ENCODE results near the gene OGDH. TPM values are rescaled to one million over a fixed set of nuclear protein-coding genes. Genes with fewer than 3 reads are reported as not detected.
"Not testable (repeated sequence)": the region's sequence is repeated elsewhere in the genome, so short reads cannot be mapped to it uniquely, and the experiment has no call there.

The OGDH gene
- 100 to 1,000 TPM in 1 of 2 experiments, 10 to 100 TPM in 1; 99.6 to 103 TPM for total RNA-seq

GRCh38 chr7:44606341-44607140 is at the start of gene OGDH:
Gene OGDH, plus strand, starts transcription at chr7:44606627. Its CDS starts 17,717 bp downstream, at chr7:44624344.
- ATAC-seq (ENCODE audit: low read depth), result peak; percentile 98
- Mint-ChIP-seq H3K4me3 (peak within 1 kb of the TSS; percentile 99), H3K27me3 (peaks cover 11% of the 10 kb centered on the region), H3K9me3 (no peaks in the 10 kb centered on the region), H3K4me1 (peaks cover 32% of the 10 kb centered on the region), H3K27ac (peak within 1 kb of the TSS; percentile 100), H3K36me3 (peaks cover 4% of the 10 kb centered on the region)
- POLR2A ChIA-PET, result interaction anchor here (0.7 to 5.4 kb wide), 24 partner anchors 11 to 562 kb away, joined by 3 to 104 read pairs (median 4); partner anchors contain the start of genes DBNL, DDX56, H2AZ2 and NUDCD3
- peak; percentile 99 for DNase-seq

GRCh38 chr7:44557485-44557884 is 48.9 kb upstream of the OGDH start:
- no peaks in the 10 kb centered on the region for H3K36me3 Mint-ChIP-seq
- POLR2A ChIA-PET, result no interaction called here
- no peak overlapping the region for H3K27ac Mint-ChIP-seq
- H3K4me1 Mint-ChIP-seq, result no peaks in the 10 kb centered on the region
- ATAC-seq (ENCODE audit: low read depth) (no peak), DNase-seq (no peak)
- H3K9me3 Mint-ChIP-seq, result no peaks in the 10 kb centered on the region
- no peak overlapping the region for H3K4me3 Mint-ChIP-seq
- H3K27me3 Mint-ChIP-seq, result peaks cover 14% of the 10 kb centered on the region

- H3K4me1 Mint-ChIP-seq, result no peaks in the 10 kb centered on the region
- DNase-seq (no peak), ATAC-seq (ENCODE audit: low read depth) (no peak)
- no peak overlapping the region for H3K4me3 Mint-ChIP-seq
- peaks cover 5% of the 10 kb centered on the region for H3K27me3 Mint-ChIP-seq
- H3K27ac Mint-ChIP-seq, result no peak overlapping the region
- POLR2A ChIA-PET, result no interaction called here
- H3K9me3 Mint-ChIP-seq, result no peaks in the 10 kb centered on the region
- peaks cover 3% of the 10 kb centered on the region for H3K36me3 Mint-ChIP-seq
Observed at GRCh38 chr7:44559485-44559884, 46.9 kb upstream of the OGDH start.

GRCh38 chr7:44561481-44561880 is 44.9 kb upstream of the OGDH start:
- peaks cover 4% of the 10 kb centered on the region for H3K4me1 Mint-ChIP-seq
- POLR2A ChIA-PET, result no interaction called here
- H3K36me3 Mint-ChIP-seq, result peaks cover 12% of the 10 kb centered on the region
- ATAC-seq (ENCODE audit: low read depth) (no peak), DNase-seq (no peak)
- no peak overlapping the region for H3K4me3 Mint-ChIP-seq
- H3K9me3 Mint-ChIP-seq, result no peaks in the 10 kb centered on the region
- H3K27me3 Mint-ChIP-seq, result peaks cover 2% of the 10 kb centered on the region
- H3K27ac Mint-ChIP-seq, result no peak overlapping the region

- H3K4me1 Mint-ChIP-seq, result peaks cover 5% of the 10 kb centered on the region
- H3K36me3 Mint-ChIP-seq, result peaks cover 12% of the 10 kb centered on the region
- ATAC-seq (ENCODE audit: low read depth) (no peak), DNase-seq (no peak)
- no peak overlapping the region for H3K27ac Mint-ChIP-seq
- POLR2A ChIA-PET, result interaction anchor here (0.7 kb wide), 1 partner anchor 71 kb away, joined by 5 read pairs; no protein-coding TSS in a partner anchor
- H3K27me3 Mint-ChIP-seq, result peaks cover 2% of the 10 kb centered on the region
- no peaks in the 10 kb centered on the region for H3K9me3 Mint-ChIP-seq
- H3K4me3 Mint-ChIP-seq, result no peak overlapping the region
Observed at GRCh38 chr7:44561962-44562621, 44.3 kb upstream of the OGDH start.

GRCh38 chr7:44562622-44562962 is 43.8 kb upstream of the OGDH start:
- H3K36me3 Mint-ChIP-seq, result peaks cover 12% of the 10 kb centered on the region

GRCh38 chr7:44563171-44563679 is 43.2 kb upstream of the OGDH start:
- no peaks in the 10 kb centered on the region for H3K27me3 Mint-ChIP-seq
- no peaks in the 10 kb centered on the region for H3K9me3 Mint-ChIP-seq
- H3K4me3 Mint-ChIP-seq, result no peak overlapping the region
- peaks cover 6% of the 10 kb centered on the region for H3K4me1 Mint-ChIP-seq
- H3K36me3 Mint-ChIP-seq, result peaks cover 12% of the 10 kb centered on the region
- no peak overlapping the region for H3K27ac Mint-ChIP-seq
- no peak for ATAC-seq (ENCODE audit: low read depth)
- POLR2A ChIA-PET, result no interaction called here
- DNase-seq, result no peak

More at GRCh38 chr7:44562622-44562962, 43.8 kb upstream of the OGDH start:
- H3K4me3 Mint-ChIP-seq; DNase-seq; H3K9me3 Mint-ChIP-seq; H3K27me3 Mint-ChIP-seq; ATAC-seq (ENCODE audit: low read depth); H3K27ac Mint-ChIP-seq; H3K4me1 Mint-ChIP-seq: not testable (repeated sequence)
- POLR2A ChIA-PET, result interaction anchor here (0.7 kb wide), 1 partner anchor 72 kb away, joined by 5 read pairs; no protein-coding TSS in a partner anchor

- ATAC-seq (ENCODE audit: low read depth) (no peak), DNase-seq (no peak)
- Mint-ChIP-seq H3K4me1 (peaks cover 9% of the 10 kb centered on the region), H3K36me3 (peaks cover 18% of the 10 kb centered on the region), H3K4me3 (no peak overlapping the region), H3K27me3 (no peaks in the 10 kb centered on the region), H3K9me3 (no peaks in the 10 kb centered on the region), H3K27ac (no peak overlapping the region)
- POLR2A ChIA-PET, result interaction anchor here (1.4 to 2.0 kb wide), 4 partner anchors 9 to 323 kb away, joined by 6 to 16 read pairs (median 7); partner anchors contain the start of genes DDX56 and H2AZ2
Observed at GRCh38 chr7:44564606-44565005, 41.8 kb upstream of the OGDH start.

- H3K27me3 Mint-ChIP-seq, result no peaks in the 10 kb centered on the region
- H3K9me3 Mint-ChIP-seq, result no peaks in the 10 kb centered on the region
- POLR2A ChIA-PET, result interaction anchor here (0.6 to 2.0 kb wide), 7 partner anchors 8 to 576 kb away, joined by 3 to 16 read pairs (median 6); partner anchors contain the start of genes DDX56 and H2AZ2
- ATAC-seq (ENCODE audit: low read depth) (peak; percentile 81), DNase-seq (peak; percentile 77)
- H3K4me3 Mint-ChIP-seq, result no peak overlapping the region
- H3K27ac Mint-ChIP-seq, result peak overlapping the region; percentile 71
- H3K4me1 Mint-ChIP-seq, result peaks cover 9% of the 10 kb centered on the region
- H3K36me3 Mint-ChIP-seq, result peaks cover 21% of the 10 kb centered on the region
Observed at GRCh38 chr7:44565097-44565794, 41.2 kb upstream of the OGDH start.

- H3K27ac Mint-ChIP-seq, result peak overlapping the region; percentile 71
- H3K4me1 Mint-ChIP-seq, result peaks cover 9% of the 10 kb centered on the region
- H3K4me3 Mint-ChIP-seq, result no peak overlapping the region
- H3K27me3 Mint-ChIP-seq, result no peaks in the 10 kb centered on the region
- H3K9me3 Mint-ChIP-seq, result no peaks in the 10 kb centered on the region
- peaks cover 21% of the 10 kb centered on the region for H3K36me3 Mint-ChIP-seq
- DNase-seq, result no peak
- POLR2A ChIA-PET, result interaction anchor here (0.6 to 2.0 kb wide), 7 partner anchors 8 to 577 kb away, joined by 3 to 16 read pairs (median 6); partner anchors contain the start of genes DDX56 and H2AZ2
- peak; percentile 41 for ATAC-seq (ENCODE audit: low read depth)
Observed at GRCh38 chr7:44565795-44566559, 40.5 kb upstream of the OGDH start.

- Mint-ChIP-seq H3K27me3 (no peaks in the 10 kb centered on the region), H3K4me1 (peaks cover 9% of the 10 kb centered on the region), H3K36me3 (peaks cover 24% of the 10 kb centered on the region), H3K4me3 (no peak overlapping the region), H3K9me3 (no peaks in the 10 kb centered on the region), H3K27ac (no peak overlapping the region)
- POLR2A ChIA-PET, result no interaction called here
- no peak for ATAC-seq (ENCODE audit: low read depth)
- DNase-seq, result no peak
Observed at GRCh38 chr7:44566680-44567079, 39.7 kb upstream of the OGDH start.

GRCh38 chr7:44567884-44568283 is 38.5 kb upstream of the OGDH start:
- Mint-ChIP-seq H3K4me1 (peaks cover 15% of the 10 kb centered on the region), H3K4me3 (no peak overlapping the region), H3K36me3 (peaks cover 30% of the 10 kb centered on the region), H3K27ac (no peak overlapping the region), H3K9me3 (no peaks in the 10 kb centered on the region), H3K27me3 (no peaks in the 10 kb centered on the region)
- ATAC-seq (ENCODE audit: low read depth) (no peak), DNase-seq (no peak)
- POLR2A ChIA-PET, result no interaction called here

Data from activated naive CD8-positive, alpha-beta T cell treated with anti-CD3 and anti-CD28 coated beads, Interleukin-2, amount 10 ng/mL, durations not matched to agents 7 days and 5 days (primary cell).